ENCODE results near the gene GPR158.
A peak's percentile ranks its signal among the peaks of the same experiment; 100 is the strongest.

GPR158 gene

GRCh38 chr10:25405871-25406270, 231.1 kb downstream of the GPR158 start:
- no peak for DNase-seq

- DNase-seq, result no peak
Observed at GRCh38 chr10:25417611-25418010, 242.8 kb downstream of the GPR158 start.

- no peak for DNase-seq
Observed at GRCh38 chr10:25425776-25426175, 251.0 kb downstream of the GPR158 start.

GRCh38 chr10:25436431-25436830, 261.6 kb downstream of the GPR158 start:
- no peak for DNase-seq

- no peak for DNase-seq
Observed at GRCh38 chr10:25441270-25441669, 266.5 kb downstream of the GPR158 start.

GRCh38 chr10:25444266-25444665, 269.5 kb downstream of the GPR158 start:
- DNase-seq, result no peak

GRCh38 chr10:25451401-25451800, 276.6 kb downstream of the GPR158 start:
- no peak for DNase-seq

GRCh38 chr10:25453619-25454018, 278.8 kb downstream of the GPR158 start:
- DNase-seq, result no peak

- no peak for DNase-seq
Observed at GRCh38 chr10:25455980-25456567, 281.3 kb downstream of the GPR158 start.

- no peak for DNase-seq
Observed at GRCh38 chr10:25457552-25457951, 282.8 kb downstream of the GPR158 start.

GRCh38 chr10:25465582-25466372, 291.0 kb downstream of the GPR158 start:
- DNase-seq, result no peak

GRCh38 chr10:25467881-25468280, 293.1 kb downstream of the GPR158 start:
- no peak for DNase-seq

GRCh38 chr10:25481467-25481866, 306.7 kb downstream of the GPR158 start:
- no peak for DNase-seq

- no peak for DNase-seq
Observed at GRCh38 chr10:25483999-25484398, 309.2 kb downstream of the GPR158 start.

GRCh38 chr10:25487266-25487665, 312.5 kb downstream of the GPR158 start:
- no peak for DNase-seq

GRCh38 chr10:25492040-25492439, 317.2 kb downstream of the GPR158 start:
- DNase-seq, result no peak

- DNase-seq, result no peak
Observed at GRCh38 chr10:25492680-25493079, 317.9 kb downstream of the GPR158 start.

- peak; percentile 3 for DNase-seq
Observed at GRCh38 chr10:25493122-25493893, 318.5 kb downstream of the GPR158 start.

GRCh38 chr10:25497246-25497645, 322.4 kb downstream of the GPR158 start:
- DNase-seq, result no peak

GRCh38 chr10:25498645-25499044, 323.8 kb downstream of the GPR158 start:
- no peak for DNase-seq

- DNase-seq, result no peak
Observed at GRCh38 chr10:25501912-25502311, 327.1 kb downstream of the GPR158 start.

GRCh38 chr10:25502453-25502852, 327.7 kb downstream of the GPR158 start:
- no peak for DNase-seq

- no peak for DNase-seq
Observed at GRCh38 chr10:25504306-25504705, 329.5 kb downstream of the GPR158 start.

GRCh38 chr10:25504838-25505237, 330.0 kb downstream of the GPR158 start:
- DNase-seq, result no peak

Data from fibroblast of skin of scalp (primary cell).